ENCODE measurements around the gene SSB. TPM values are rescaled to one million over a fixed set of nuclear protein-coding genes. Genes with fewer than 3 reads are reported as not detected.

SSB gene
- total and polyA plus RNA-seq, 2 of the 13 experiments (the other 11 are each of a cell fraction or from before 2014, with no cell fraction given), result 109 to 208 TPM

DNA sequence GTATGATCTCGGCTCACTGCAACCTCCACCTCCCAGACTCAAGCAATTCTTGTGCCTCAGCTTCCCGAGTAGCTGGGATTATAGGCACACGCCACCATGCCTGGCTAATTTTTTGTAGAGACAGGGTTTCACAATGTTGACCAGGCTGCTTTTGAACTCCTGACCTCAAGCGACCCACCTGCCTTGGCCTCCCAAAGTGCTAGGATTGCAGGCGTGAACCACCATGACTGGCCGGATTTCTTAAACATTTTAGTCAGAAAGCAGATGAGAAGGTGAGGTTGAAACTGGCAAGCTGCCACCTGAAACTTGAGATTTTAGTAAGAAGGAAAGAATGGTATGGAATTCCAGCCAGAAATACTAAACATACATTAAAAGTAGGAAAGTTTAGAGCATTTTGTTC, 33.1 kb upstream of the SSB start (continued):
- TF ChIP-seq ZNF784 (CRISPR knock-in tag; IDR thresholded peaks at IDR 0.05; ENCODE audit: borderline replicate concordance) (no peak), RORA (CRISPR knock-in tag; IDR thresholded peaks at IDR 0.05) (0 out of 2 replicates have a peak, but pooled peaks have one; percentile 25), ZNF607 (CRISPR knock-in tag; IDR thresholded peaks at IDR 0.05; ENCODE audit: borderline replicate concordance) (no peak), CEBPG (CRISPR knock-in tag; IDR thresholded peaks at IDR 0.05) (peak; percentile 81), ZMYM4 (CRISPR knock-in tag; IDR thresholded peaks at IDR 0.05) (peak; percentile 68), ZNF850 (CRISPR knock-in tag; conservative IDR thresholded peaks at IDR 0.05) (no peak), DPF2 (CRISPR knock-in tag; IDR thresholded peaks at IDR 0.05; ENCODE audit: borderline replicate concordance, low read depth) (0 out of 2 replicates have a peak, but pooled peaks have one; percentile 57), AHDC1 (CRISPR knock-in tag; IDR thresholded peaks at IDR 0.05; ENCODE audit: borderline replicate concordance) (0 out of 2 replicates have a peak, but pooled peaks have one; percentile 21), ZNF644 (CRISPR knock-in tag; IDR thresholded peaks at IDR 0.05; ENCODE audit: low read depth) (0 out of 2 replicates have a peak, but pooled peaks have one; percentile 41), ZBTB20 (CRISPR knock-in tag; IDR thresholded peaks at IDR 0.05; ENCODE audit: borderline replicate concordance, low read depth) (no peak), YEATS2 (CRISPR knock-in tag; IDR thresholded peaks at IDR 0.05; ENCODE audit: borderline replicate concordance) (no peak), ZMYM2 (CRISPR knock-in tag; IDR thresholded peaks at IDR 0.05) (peak; percentile 80; the same call in 1 of the 2 replicates), HMG20A (CRISPR knock-in tag; IDR thresholded peaks at IDR 0.05; ENCODE audit: borderline replicate concordance) (peak; percentile 29; the same call in 1 of the 2 replicates), HOXA3 (CRISPR knock-in tag; IDR thresholded peaks at IDR 0.05) (peak; percentile 60), ZNF136 (CRISPR knock-in tag; IDR thresholded peaks at IDR 0.05; ENCODE audit: low read depth) (no peak), KAT7 (CRISPR knock-in tag; IDR thresholded peaks at IDR 0.05; ENCODE audit: borderline replicate concordance) (no peak), ZNF615 (CRISPR knock-in tag; IDR thresholded peaks at IDR 0.05; ENCODE audit: borderline replicate concordance) (no peak)
- TF ChIP-seq, protein P1, sequence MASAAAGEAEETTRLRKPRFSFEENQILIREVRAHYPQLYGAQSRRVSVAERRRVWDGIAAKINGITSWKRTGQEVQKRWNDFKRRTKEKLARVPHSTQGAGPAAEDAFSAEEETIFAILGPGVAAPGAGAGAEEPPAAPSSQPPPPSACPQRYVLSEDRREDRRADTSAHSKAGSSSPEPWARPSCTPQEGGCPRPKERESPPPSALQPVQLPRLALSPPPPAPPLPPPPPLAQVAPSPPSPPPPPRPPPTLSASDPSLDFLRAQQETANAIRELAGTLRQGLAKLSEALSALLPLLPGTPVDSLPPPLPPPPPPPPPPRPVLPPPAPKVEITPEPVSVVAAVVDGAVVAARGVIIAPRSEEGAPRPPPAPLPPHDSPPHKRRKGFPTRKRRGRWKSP (CRISPR knock-in tag; IDR thresholded peaks at IDR 0.05), result no peak
- TF ChIP-seq, protein P2, sequence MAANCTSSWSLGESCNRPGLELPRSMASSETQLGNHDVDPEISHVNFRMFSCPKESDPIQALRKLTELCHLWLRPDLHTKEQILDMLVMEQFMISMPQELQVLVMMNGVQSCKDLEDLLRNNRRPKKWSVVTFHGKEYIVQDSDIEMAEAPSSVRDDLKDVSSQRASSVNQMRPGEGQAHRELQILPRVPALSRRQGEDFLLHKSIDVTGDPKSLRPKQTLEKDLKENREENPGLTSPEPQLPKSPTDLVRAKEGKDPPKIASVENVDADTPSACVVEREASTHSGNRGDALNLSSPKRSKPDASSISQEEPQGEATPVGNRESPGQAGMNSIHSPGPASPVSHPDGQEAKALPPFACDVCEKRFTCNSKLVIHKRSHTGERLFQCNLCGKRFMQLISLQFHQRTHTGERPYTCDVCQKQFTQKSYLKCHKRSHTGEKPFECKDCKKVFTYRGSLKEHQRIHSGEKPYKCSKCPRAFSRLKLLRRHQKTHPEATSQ (CRISPR knock-in tag; IDR thresholded peaks at IDR 0.05; ENCODE audit: borderline replicate concordance), result no peak

All from HepG2 (cell line).